ENCODE data around the gene NKD1.

GRCh38 chr16:50609471-50609870 lies 61.3 kb downstream of the NKD1 start:
- TF ChIP-seq POLR2A (IDR thresholded peaks at IDR 0.05), result no peak
- no peak for TF ChIP-seq CTCF (IDR thresholded peaks at IDR 0.05)

Measured in uterus (tissue), 2 donors.